HG03196 (cell line): ENCODE data around the gene CSMD2.
"Not testable (repeated sequence)": the region's sequence is repeated elsewhere in the genome, so short reads cannot be mapped to it uniquely, and the experiment has no call there.

Source experiments
- ATAC-seq: cut with Tn5 transposase; IDR thresholded peaks from one replicate; pipeline ENCODE4 v1.9.1; 2021; ENCODE audit not compliant: unreplicated experiment

Gene CSMD2

DNA sequence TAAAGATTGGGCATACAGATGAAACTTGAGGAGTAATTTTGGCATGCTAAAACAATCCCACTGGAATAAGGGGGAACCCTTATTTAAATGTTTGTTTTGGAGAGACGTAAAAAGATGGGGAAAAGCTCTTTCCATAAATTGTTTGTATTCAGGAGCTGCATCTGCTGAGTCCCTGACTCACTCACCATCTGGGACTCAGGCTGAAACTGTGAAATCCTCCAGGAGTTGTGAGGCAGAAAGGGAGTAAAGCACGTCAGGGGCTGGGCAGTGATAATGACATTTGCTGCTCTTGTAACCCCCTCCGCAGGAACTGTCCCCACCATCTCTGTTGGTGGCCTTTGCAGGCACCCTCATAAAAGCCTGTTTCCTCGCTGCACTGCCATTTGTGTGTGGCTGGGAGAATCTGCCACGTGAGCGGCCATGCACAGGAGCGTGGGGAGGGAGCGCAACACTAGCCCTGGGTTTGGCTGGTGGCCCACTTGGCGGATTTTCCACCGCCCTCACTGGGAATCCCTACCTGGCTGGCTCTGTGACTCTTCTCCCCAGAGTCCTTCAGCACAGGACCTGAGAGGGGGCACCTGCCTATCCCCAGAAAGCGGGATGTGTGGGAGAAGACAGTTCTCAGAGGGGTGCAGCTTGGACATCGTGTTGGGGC lies 647.3 kb downstream of the CSMD2 start:
- ATAC-seq = no peak

DNA sequence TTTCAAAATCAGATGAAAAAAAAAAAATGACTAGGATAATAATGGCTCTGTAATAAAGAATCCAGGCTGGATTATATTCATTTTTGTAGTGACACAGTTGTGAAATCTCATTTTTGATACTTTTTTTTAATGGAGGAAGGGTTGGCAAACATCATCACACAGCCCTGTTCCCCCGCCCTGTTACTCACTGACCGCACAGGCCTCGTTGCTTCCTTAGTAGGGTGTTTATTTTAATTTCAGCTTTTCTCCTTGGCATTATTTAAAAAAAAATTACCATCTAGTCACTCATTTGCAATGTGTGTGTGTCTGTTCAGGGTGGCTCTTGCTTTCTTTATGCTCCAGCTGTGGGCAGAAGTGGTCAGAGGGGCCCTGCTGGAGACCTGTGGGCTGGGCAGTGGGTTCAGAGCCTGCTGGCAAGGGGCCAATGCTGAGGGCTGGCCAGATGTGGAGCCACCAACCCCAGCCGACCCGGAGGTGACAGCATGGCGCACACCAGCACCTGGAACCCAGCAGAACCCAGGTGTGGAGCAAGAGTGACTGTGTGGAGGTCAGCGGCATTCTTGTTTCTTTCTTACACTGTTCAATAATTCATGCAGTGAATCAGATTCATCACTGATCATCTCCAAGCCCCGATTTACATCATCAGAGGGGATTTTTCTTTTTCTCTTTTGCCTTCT lies 648.0 kb downstream of the CSMD2 start:
- no peak for ATAC-seq

DNA sequence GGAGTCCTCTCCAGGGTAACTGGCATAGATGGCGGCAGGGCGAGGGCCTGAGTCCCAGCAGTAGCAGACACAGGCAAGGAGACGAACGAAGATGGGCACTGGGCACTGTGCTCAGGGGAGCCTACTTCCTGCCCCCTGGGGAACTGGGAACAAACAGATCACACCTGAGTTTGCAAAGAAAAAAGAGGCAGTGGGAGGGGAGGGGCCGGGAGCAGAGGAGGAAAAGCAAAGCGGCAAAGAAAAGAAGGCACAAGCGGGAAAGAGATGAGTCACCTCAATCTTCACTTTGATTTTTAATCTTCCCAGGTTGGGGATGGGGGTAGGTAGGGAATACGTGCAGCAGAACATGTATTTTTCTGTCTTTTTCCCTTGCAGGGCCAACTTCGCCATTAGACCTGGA lies 648.6 kb downstream of the CSMD2 start:
- ATAC-seq = no peak

DNA sequence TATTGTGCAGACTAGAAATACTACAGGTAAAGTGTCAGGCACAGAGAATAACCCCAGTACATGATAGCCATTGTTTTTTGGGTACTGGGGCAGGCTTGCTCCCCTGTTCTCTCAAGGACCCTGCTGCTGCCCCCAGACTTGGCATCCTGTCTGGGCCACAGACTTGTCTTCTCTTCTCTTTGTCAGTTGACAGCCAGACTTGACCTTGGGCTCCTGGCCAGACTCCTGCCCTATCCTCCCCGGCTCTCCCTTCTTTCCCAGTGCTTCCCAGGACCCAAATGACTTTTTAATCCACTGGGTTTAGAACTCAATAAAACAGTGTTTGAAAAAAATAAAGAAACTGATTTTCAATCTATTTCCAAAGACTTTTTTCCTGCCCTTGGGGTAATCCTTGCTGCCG lies 649.4 kb downstream of the CSMD2 start:
- no peak for ATAC-seq

GRCh38 chr1:33515112-33515511 lies 649.9 kb downstream of the CSMD2 start:
- ATAC-seq = no peak

- ATAC-seq = no peak
These were observed 652.6 kb downstream of the CSMD2 start for GRCh38 chr1:33512226-33513011.

GRCh38 chr1:33509276-33509675 lies 655.8 kb downstream of the CSMD2 start:
- not testable (repeated sequence) for ATAC-seq

- ATAC-seq = no peak
These were observed 656.9 kb downstream of the CSMD2 start for GRCh38 chr1:33508151-33508550.

- no peak for ATAC-seq
These were observed 657.4 kb downstream of the CSMD2 start for GRCh38 chr1:33507661-33508060.

DNA sequence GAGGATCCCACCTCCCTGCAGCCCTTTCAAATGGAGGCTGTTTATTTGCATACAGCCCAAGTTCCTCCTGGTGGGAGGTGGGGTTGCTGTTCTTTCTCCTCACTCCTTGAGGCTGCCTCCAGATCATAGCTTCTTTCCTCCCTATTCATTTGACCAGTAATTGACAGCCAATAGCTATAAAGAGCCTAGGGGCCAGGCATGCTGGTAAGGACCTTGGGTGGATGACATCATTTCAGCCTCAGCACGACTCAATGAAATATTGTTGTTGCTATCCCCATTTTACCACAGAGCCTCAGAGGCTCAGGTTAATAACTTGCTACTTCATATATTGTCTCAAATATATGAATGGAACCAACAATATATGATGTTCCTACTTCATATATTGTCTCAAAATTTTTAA lies 661.5 kb downstream of the CSMD2 start:
- ATAC-seq = no peak

- ATAC-seq = no peak
These were observed 662.3 kb downstream of the CSMD2 start for GRCh38 chr1:33502726-33503125.

DNA sequence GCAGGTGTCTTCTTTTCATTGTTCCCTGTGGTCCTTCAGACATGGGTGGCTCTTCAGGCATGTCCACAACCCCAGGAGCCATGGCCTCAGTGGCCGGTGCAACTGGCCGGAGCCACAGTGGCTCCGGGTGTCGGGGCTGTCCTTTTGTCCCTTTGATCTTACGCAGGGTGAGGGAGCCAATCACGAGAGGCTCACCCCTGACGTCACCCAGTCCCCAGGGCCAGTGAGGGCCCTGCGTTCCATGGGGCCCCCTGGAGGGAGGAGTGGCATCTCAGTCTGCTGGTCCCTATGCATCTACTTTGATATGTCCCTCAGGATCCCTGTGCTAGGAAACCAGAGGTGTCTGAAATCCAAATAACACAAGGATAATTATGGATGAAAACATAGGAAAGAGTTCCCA lies 663.3 kb downstream of the CSMD2 start:
- ATAC-seq = no peak

DNA sequence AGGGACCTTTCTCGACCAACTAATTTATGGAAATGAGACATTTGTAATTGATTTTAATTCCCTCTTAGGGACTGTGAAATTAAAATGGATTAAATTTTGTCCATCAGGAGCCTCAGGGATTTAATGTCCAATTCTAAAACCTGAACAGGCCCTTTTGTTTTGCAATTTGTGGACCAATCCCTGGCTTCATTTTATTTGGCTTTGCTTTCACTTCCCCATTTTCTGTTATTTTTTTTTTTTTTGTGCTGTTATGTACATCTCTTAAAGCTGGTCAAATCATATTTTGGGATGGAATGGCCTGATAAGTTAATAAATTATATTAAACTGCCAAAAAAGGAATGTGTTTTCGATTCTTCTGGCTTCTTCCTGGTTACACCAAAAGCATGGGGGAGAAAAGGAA lies 663.7 kb downstream of the CSMD2 start:
- no peak for ATAC-seq

- ATAC-seq = no peak
These were observed 664.5 kb downstream of the CSMD2 start for GRCh38 chr1:33500547-33500946.

GRCh38 chr1:33497410-33497809 lies 667.6 kb downstream of the CSMD2 start:
- no peak for ATAC-seq

DNA sequence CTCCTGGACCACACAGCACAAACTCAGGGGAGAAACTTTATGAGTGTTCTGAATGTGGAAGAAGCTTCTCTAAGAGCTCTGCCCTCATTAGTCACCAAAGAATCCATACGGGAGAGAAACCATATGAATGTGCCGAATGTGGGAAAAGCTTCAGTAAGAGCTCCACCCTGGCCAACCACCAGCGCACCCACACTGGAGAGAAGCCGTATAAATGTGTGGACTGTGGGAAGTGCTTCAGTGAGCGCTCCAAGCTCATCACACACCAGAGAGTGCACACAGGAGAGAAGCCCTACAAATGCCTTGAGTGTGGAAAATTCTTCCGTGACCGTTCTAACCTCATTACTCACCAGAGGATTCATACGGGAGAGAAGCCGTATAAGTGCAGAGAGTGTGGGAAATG lies 670.1 kb downstream of the CSMD2 start:
- no peak for ATAC-seq

DNA sequence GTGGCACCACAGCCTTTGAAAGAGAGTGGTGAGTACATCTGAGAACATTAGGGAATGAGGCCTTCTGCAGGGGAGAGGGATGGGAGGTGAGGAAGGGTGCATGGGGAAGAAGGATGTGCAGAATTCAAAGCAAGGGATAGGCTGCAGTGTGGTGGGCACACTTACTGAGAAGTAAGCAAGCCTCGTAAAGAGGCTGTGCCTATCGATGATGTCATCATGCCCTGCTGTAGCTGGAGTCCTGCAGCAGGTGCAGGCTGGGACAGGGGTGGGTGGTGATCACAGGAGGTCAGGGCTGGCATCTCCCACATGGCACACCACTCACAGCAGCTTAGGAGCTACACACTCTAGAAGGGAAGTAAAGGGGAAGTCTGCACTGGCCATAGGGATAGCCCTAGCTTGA lies 676.4 kb downstream of the CSMD2 start:
- no peak for ATAC-seq

DNA sequence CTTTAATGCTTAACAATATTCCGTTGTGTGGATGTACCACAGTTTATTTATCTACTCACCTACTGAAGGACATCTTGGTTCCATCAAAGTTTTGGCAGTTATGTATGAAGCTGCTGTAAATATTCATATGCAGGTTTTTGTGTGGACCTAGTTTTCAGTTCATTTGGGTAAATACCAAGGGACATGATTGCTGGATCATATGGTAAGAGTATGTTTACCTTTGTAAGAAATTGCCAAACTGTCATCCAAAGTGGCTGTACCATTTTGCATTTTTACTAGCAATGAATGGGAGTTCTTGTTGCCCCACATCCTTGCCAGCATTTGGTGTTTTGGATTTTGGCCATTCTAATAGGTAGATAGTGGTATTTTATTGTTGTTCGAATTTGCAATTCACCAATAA lies 682.6 kb downstream of the CSMD2 start:
- no peak for ATAC-seq

- ATAC-seq = no peak
These were observed 687.6 kb downstream of the CSMD2 start for GRCh38 chr1:33477451-33477850.

DNA sequence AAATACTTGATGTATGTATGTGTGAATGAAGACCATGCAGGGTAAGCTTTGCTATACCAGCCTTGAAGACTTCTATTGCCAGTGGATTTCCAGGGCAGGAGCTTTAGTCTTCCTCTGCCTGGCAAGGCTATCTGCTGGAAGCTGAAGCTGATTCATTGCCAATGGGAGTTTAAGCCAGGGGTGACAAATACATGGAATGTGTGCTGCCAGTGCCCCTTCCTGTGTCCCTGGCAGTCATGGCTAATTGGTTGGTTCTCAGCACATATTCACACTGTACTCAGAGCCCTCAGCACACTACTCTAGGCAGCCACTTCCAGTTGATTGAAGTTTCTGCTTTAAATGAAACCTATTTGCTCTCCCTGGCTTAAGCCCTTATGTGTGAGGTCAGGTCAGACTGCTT lies 691.1 kb downstream of the CSMD2 start:
- ATAC-seq = no peak

GRCh38 chr1:33472269-33472980 lies 692.6 kb downstream of the CSMD2 start, which contains the start of gene ZSCAN20:
Gene ZSCAN20, plus strand, starts transcription at chr1:33472645. Its CDS starts 6,644 bp downstream, at chr1:33479289.
- peak; percentile 90 for ATAC-seq
